GM18519 (cell line): ENCODE measurements around the gene COL1A1.

ENCODE experiments used
- ATAC-seq: cut with Tn5 transposase; IDR thresholded peaks from one replicate; pipeline ENCODE4 v1.9.1; 2021; ENCODE audit warnings: mild to moderate bottlenecking, moderate library complexity; ENCODE audit not compliant: unreplicated experiment, low FRiP score

Gene COL1A1

DNA sequence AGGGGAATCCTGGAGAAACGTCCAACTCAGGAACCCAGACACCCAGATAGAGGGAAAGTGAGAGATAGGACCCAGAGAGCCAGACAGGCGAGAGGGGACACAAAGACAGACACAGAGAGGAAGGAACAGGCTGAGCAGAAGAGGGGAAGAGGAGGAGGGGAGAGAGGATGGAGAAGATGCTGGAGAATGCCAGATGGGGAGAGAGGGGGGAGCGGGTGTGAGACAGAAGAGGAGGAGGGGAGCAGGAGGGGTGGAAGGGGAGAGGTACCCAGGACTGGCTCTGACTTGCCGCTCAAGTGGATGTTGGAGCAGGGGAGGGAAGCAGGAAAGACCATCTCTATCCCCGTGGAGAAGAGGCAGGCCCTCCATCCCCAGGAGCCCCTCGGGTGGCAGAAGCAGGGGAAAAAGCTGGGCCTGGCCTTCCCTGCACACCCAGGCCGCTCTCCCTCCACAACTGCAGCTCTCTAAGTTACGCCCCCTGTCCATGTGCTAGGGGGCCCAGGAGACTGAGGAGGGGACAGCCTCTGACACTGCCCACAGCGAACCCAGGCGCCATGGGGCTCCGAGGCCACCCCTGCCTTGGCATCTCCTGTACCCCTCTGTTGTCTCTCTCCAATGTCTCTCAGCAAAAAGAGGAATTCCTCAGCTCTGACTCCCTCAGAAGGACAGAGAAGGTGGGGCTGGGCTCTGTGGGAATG lies 55.8 kb downstream of the COL1A1 start:
- ATAC-seq, result no peak

DNA sequence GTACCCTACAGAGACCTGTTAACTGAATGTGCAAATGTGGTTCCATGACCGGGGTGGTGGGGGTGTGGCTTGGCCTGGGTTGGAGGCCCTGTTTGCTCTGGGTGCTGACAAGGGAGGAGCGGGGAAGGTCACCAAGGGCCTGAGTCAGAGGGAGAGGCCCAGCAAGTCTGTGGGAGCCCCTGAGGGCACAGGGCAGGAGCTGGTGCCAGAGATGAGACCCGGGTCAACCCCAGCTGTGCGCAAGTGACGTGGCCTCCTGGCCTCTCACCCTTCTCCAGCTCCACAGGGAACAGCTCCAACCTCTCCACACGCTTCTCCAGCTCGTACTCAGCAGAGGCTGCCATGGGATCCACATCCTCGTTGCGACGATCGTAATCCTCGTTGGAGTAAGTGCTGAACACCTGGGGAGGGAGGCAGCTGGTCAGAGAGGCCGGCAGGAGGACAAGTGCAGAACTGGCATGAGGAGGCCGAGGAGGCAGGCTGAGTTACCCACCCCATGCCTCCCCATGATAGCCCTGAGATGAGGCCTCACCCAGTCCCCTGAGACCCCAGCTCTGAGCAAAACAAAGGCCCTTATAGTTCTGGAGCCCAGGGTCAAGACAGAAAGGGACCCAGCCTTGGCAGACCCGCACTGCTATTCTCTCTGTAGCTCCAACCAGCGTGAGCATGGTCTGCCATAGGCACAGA lies 56.4 kb downstream of the COL1A1 start:
- ATAC-seq, result no peak

DNA sequence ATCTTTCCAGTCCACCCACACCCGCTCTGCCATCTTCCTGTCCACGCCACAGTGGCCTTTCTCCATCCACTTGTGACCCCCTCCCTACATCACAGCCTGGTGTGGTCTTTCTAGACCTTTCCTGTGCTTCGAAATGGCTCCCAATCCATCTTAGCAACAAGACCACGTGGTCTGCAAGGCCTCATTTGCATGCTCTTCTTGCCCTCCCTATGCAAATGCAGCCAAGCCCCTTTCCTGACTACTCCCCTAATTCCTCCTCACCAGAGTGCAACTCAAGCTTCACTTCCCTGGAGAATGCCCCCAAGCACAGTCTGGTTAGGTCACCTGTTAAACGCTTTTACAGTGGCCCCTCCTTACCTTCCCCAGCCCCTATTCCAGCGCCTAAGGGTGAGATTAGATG lies 57.1 kb downstream of the COL1A1 start:
- no peak for ATAC-seq

DNA sequence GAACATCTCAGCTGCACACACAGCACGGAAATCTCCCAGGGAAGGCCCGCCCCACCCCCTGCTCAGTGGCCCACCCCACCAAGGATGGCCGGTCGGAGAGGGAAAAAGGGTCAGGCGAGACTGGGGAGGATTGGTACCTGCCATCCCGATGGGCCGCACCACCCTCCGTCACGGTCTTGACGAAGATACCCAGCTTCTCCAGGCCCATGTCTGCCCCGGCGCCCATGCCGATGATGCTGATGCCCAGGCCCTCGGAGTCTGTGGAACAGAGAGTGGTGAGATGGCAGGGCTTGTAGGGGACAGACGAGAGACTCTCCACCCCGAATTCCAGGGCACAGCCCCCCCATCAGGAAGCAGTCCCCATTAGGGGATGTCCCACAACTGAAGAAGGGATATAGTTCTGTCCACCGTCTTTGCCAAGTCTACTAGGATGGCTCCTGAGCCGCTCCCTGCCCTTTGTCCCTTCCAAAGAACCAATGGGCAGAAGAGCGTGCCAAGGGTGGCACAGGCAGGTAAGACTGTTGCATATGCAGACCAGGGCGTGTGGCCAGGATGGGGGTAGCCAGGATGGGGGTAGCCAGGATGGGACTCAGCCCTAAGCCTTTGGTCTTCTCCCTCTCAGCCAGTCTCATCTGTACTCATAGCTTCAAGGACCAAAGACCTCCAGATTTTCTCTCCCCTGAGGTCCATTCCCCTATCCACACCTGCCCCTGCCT lies 57.8 kb downstream of the COL1A1 start:
- no peak for ATAC-seq

DNA sequence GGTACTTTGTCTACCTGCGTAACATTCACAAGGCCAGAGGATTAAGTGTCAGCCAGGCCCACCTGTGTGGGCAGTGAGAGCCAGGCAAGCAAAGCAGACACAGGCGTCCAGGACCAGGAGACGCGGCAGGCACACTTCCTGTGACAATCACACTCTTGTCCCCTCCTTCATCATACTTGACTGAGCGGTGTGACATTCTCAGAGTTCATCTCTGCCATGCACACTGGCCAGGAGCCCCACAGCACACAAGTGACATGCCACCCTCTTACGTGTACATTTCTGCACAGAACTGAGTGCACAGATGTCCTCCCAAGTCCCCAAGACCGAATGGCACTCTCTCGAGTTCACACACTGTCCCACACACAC lies 59.7 kb downstream of the COL1A1 start:
- ATAC-seq, result no peak

DNA sequence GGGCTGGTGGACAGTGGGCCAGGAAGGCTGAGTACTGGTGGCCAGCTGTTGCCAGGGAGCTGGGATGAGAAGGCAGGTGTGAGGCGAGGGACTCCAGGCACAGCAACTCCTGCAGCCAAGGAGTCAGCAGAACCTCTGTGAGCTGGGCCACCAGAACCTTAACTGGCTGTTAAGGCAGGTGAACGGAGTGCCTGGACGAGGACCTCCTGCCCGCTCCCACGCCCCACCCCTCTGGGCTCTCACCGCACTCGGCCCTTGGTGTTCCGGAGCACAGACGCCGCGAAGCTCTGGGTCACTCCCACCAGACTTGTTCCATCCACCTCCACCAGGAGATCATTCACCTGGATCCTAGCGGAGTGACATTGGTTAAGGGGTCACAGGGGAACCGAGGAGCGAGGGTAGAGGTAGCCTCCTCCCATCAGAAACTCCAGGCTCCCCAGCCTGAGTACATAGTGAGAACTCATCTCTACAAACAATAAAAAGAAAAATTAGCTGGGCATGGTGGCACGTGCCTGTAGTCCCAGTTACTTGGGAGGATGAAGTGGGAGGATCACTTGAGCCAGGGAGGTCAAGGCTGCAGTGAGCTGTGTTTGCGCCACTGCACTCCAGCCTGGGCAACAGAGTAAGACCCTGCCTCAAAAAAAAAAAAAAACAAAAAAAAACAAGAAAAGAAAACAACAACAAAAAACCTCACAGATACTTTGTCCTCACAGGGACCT lies 60.2 kb downstream of the COL1A1 start:
- ATAC-seq, result no peak

DNA sequence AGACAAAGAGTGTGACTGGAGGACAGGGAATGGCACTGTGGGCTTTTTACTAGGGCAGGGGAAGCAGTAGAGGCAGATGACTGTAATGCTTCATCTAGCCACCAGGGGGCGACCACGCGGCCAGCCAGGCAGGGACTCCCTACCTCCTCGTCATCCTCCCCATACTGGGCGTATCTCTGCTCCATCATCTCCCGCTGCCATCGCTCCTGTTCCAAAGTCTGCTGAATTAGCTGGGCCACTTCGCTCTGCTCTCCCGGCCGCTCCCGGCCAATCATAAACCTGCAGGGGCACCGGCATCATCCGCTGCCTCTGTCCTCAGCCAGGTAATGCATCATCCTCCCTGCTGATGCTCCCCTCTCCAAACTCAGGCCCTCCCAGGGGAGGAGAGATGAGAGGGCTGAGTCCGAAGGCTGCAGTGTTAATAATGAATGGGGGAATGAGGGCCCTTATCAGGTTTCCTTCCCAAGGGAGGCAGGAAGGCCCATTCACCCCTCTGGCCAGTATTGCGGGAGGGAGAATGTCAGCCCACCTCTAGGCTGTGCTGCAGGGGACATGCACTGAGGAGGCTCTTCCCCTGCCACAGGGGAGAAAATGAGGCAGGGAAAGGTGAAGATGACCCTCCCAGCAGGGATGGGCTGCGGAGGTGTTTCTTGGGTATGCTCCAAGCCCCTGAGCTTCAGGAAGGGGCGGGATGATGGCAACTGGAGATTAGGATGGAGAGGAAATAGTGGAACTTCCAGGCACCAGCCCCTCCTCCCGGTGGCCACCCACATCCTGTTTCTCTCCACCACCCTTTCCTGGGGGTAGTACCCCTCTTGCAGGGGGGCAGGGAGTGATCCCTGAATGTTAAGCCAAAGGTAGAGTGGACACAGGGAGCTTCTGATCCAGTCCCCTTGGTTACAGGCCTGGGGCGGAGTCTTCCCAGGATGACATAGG lies 61.2 kb downstream of the COL1A1 start:
- ATAC-seq, result no peak

DNA sequence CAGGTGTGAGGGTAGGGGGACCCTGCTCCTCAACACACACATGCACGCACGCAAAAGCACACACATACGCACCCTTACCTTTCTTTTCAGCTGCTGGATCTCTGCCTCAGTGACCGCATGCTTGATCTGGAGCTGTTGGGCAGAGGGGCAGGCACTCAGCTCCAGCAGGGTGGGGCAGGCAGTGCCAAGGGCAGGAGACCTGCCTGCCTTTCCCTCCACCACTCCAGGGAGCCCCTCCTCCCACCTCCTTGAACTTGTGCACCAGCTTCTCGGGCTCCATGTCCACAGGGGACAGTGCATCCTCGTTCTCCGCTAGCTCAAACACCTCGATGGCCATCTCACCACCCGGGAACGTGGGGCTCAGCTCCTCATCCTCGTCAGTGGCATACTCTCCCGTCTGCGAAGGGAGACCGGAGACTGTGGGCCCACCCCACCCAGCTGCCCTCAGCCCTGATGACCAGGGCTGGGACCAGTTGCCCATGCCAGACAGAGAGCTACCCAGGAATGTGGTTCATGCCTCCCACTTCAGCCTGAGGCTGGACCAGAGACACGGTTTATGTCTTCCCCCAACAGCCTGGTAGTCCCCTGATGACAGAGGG lies 62.1 kb downstream of the COL1A1 start:
- no peak for ATAC-seq

DNA sequence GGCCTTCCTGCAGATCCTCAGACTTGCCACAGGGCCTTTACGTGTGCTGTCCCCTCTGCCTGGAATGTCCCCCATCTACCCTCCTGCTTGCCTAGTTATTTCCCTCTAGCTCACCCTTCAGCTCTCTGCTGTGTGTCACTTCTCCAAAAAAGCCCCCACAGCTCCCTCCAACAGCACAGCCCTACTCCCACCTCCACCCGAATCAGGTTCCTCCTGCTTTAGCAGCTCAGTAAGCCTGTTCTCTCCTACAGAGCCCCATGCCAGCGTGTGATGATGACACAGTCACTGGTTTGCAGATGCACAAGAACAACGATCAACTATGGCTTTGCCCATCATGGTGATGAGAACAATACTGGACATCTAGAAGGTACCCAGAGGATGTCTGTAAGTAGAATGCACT lies 64.4 kb downstream of the COL1A1 start:
- no peak for ATAC-seq

DNA sequence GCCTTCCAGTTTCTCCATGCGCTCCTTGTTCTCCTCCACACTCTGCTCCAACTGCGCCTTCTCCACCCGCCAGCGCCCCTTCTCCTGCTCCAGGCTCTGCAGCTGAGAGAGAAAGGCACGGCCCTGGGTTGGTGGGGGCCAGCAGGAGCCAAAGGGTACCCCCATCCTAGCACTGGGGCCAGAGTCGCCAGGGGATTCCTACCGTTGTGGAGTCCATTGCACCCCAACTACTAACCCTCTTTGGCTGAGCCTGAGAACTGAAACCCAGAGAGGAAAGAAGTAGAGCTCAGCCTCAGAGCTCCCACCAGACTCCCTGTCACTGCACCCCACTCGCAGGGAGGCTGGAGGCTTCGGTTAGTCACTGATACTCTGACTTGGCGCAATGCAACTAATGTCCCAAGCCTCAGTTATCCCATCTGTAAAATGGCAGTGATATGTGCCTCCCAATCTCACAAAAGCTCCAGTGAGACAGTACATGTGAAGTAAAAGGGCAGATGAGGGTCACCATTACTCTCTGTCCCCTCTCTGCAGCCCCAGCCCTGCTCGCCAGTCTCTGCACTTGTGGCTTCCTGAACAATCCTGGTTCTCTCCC lies 65.2 kb downstream of the COL1A1 start:
- ATAC-seq, result no peak

DNA sequence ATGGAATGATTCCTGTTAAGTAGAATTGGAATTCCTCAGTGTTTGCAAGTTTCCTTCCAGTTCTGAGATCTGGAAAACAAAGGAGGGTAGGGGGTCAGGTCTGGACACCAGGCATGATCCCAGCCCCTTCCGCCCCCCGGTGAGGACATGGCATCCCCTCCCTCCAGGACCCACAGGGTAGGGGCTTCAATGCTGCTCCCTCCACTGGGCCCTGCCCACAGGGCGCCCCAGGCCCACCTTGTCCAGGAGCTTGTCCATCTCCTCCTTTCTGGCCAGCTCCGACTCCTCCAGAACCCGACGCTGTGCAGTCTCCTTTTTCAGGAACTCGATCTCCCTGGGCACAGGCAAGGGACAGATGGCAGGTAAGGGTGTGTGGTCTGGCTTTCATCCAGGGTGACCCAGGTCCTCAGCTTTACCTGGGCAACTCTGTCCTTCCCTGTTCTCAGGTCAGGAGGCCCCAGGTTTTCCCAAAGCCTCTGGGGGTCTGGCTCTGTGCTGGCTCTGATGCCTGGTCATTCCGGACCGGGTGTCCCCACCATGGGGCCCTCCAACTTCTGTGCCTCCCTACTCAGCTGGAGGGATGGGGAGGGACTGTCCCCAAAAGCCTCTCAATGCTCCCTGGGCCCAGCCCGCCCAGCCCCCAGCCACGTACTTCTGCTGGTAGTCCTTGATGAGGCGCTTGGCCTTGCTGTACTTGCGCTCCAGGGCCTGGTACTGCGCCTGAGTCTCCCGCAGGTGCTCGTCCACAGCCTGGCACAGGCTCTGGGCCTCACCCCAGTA lies 65.9 kb downstream of the COL1A1 start:
- ATAC-seq, result no peak

DNA sequence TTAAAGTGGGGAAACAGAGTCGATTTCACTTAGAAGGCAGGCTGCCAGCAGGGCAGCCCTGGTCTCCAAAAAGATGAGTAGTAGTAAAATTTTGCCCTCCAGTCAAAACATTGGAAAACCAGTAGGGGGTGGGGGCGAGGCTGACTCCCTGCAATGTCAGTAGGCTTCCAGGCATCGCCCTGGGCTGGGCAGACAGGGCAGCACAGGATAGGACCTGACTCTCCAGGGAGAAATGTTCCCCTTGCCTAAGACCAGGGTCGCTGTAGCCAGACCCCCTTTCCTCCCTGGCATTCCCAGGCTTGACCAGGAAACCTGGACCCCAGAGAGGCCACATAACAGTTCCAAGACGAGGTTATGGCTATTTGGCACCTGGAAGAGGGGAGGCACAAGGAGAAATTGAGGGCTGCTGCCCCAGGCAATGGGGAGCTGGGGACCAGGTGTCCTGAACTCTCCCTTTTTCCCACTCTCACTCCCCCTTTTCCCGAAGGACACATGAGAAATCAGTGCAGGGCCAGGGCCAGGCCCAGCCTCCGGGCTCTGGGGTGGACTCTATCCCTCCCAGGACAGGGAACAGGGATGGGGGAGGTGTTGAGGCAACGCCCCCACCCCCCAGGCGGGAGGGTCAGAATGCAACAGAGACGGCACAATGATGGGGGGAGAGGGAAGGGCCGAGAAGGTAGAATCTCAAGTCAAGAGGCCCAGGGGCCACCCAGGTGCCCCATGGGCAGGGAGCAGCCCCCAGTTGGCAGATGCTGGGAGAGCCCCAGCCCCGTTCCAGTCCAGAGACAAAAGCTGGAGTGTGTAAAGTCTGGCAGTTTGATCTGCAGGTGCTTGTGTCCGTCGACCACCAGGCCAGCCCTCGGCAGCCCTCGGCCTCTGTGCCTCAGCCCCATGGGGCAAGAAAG lies 67.0 kb downstream of the COL1A1 start:
- ATAC-seq, result no peak

DNA sequence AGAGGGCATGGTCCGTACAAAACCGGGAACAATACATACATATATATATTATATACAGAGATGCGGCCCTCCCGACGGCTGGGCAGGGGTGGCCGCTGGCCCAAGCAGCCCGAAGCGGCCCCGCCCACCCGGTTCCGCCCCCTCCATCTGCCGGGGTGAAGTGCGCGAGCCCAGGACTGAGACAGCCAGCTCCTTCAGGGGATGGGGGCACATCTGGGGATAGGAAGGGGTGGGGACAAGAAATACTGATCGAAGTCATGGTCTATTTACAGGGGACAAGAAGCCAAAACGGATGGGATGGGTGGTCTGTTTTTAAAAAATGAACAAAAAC lies 67.7 kb downstream of the COL1A1 start:
- ATAC-seq, result no peak
